ENCODE measurements around the gene CYCS. TPM values are rescaled to one million over a fixed set of nuclear protein-coding genes. Genes with fewer than 3 reads are reported as not detected.

CYCS gene
- total RNA-seq, 4 donors from 2014 or later: 13.3 to 25.6 (median 23.4) TPM

DNA sequence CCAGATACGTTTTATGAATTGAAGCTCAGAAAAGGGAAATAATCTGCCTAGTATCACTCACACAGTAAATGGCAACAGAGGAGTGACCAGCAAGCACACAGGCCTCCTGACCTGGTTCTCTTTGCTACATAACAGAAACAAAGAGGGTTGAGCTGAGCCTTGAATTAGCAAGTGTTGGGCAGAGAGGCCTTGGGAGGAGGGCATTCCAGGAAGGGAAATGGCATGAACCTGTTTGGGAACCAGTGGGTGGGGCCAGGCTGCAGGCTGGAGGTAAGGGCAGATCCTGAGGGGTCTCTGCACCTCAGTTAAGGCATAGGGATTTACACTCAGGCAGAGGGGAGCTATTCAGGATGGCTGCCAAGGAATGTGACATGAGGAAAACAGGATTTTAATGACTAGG, 24.8 kb upstream of the CYCS start:
- DNase-seq (ENCODE audit: low spot score in 2 of 2): no peak
- Histone ChIP-seq H3K4me1 (no peaks in the 10 kb centered on the region), H3K27me3 (no peaks in the 10 kb centered on the region), H3K36me3 (peaks cover 0 to 59% (median 0%) of the 10 kb centered on the region in 3 donors), H3K9me3 (no peaks in the 10 kb centered on the region), H3K4me3 (no peak overlapping the region), H3K27ac (no peak overlapping the region)
- TF ChIP-seq, protein P1, sequence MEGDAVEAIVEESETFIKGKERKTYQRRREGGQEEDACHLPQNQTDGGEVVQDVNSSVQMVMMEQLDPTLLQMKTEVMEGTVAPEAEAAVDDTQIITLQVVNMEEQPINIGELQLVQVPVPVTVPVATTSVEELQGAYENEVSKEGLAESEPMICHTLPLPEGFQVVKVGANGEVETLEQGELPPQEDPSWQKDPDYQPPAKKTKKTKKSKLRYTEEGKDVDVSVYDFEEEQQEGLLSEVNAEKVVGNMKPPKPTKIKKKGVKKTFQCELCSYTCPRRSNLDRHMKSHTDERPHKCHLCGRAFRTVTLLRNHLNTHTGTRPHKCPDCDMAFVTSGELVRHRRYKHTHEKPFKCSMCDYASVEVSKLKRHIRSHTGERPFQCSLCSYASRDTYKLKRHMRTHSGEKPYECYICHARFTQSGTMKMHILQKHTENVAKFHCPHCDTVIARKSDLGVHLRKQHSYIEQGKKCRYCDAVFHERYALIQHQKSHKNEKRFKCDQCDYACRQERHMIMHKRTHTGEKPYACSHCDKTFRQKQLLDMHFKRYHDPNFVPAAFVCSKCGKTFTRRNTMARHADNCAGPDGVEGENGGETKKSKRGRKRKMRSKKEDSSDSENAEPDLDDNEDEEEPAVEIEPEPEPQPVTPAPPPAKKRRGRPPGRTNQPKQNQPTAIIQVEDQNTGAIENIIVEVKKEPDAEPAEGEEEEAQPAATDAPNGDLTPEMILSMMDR (IDR thresholded peaks at IDR 0.05): no peak
- no peak for TF ChIP-seq EP300 (IDR thresholded peaks at IDR 0.05)
- TF ChIP-seq POLR2A (IDR thresholded peaks at IDR 0.05): no peak
- 88 to 89% methylated on average over 1 of the region's 1 CpG for WGBS, 2 donors

DNA sequence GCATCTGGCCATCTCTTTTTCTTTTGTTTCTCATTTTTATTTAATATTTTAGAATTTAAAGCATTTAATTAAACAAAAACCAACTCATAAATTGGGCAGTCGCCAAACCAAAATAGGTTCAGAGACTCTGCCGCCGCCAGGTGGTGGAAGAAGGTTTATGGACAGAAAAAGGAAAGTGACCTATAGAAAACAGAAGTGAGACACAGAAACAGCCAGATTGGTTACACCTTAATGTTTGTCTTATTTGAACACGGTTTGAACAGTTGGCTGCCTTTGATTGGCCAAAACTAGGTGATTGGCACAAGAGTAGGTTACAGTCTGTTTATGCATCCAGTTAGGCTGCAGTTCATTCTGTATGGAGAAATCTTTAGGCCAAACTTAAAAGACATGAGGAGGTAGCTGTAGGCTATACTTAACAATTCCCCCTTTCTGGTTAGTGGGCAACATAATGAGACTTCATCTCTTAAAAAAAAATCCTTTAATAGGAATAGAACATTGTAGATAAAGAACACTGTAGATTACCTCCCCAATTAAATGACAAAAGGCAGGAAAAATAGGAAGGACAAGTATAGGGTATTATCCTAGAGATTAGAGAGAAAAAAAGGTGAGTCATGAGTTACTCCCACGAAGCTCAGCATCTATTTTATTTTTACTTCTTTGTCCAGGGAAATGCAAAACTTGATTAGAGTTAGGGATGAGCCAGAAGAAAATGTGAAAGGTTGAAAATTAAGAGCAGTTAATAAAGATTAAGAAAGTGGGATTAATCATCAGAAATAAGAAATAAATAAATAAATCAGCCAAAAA, 23.9 kb upstream of the CYCS start:
- H3K27me3 ChIP-seq: no peaks in the 10 kb centered on the region
- H3K27ac ChIP-seq: no peak overlapping the region
- TF ChIP-seq EP300 (IDR thresholded peaks at IDR 0.05): no peak
- TF ChIP-seq, protein P1 (IDR thresholded peaks at IDR 0.05): no peak
- no peak for TF ChIP-seq POLR2A (IDR thresholded peaks at IDR 0.05)
- no peaks in the 10 kb centered on the region for H3K4me1 ChIP-seq
- H3K9me3 ChIP-seq: no peaks in the 10 kb centered on the region
- 94% methylated on average over 5 of the region's 5 CpGs for WGBS, 2 donors
- H3K4me3 ChIP-seq: no peak overlapping the region
- H3K36me3 ChIP-seq: peaks cover 0 to 59% (median 0%) of the 10 kb centered on the region in 3 donors
- DNase-seq (ENCODE audit: low spot score in 2 of 2): no peak

DNA sequence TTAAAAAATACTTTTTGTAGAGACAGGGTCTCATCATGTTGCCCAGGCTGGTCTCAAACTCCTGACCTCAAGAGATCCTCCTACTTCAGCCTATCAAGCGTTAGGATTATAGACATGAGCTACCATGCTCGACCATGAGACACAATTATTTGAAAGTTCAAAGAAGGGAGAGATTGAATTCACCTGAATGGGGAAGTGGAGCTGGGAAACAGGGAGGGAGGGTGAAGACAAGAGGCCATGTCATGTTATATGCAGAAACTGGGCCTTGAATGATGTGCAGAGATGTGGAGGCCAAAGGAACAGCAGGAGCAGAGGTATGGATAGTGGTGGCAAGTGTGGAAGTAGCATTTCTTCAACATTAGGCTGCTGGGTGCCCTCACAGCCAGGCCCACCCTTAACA, 18.7 kb upstream of the CYCS start:
- H3K36me3 ChIP-seq: peaks cover 0 to 32% (median 0%) of the 10 kb centered on the region in 3 donors
- no peak for DNase-seq (ENCODE audit: low spot score in 2 of 2)
- no peaks in the 10 kb centered on the region for H3K4me1 ChIP-seq
- no peak overlapping the region for H3K4me3 ChIP-seq
- TF ChIP-seq, protein P1 (IDR thresholded peaks at IDR 0.05): no peak
- no peak for TF ChIP-seq POLR2A (IDR thresholded peaks at IDR 0.05)
- no peak for TF ChIP-seq EP300 (IDR thresholded peaks at IDR 0.05)
- H3K27me3 ChIP-seq: no peaks in the 10 kb centered on the region
- H3K9me3 ChIP-seq: no peaks in the 10 kb centered on the region
- 87 to 92% methylated on average over 2 of the region's 2 CpGs for WGBS, 2 donors
- H3K27ac ChIP-seq: no peak overlapping the region

DNA sequence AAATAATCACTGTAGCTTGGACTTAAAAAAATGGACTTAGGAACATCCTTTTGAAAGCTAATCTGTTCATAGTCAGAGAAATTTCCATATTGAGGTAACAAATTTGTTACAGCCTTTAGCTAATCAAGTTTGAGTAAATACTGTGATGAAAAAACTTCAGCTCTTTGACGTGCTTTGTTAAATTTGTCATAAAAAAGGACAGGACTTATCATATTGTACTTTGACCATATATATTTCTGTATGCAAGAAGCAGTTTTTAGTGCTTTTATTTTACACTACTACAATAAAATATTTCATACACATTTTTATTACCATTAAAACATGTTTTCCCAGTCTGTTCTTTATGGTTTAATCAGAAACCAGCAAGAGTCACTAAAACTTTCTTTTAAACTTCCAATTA, 14.5 kb upstream of the CYCS start:
- H3K27ac ChIP-seq: no peak overlapping the region
- DNase-seq (ENCODE audit: low spot score in 2 of 2): no peak
- no peaks in the 10 kb centered on the region for H3K4me1 ChIP-seq
- no peak overlapping the region for H3K4me3 ChIP-seq
- H3K36me3 ChIP-seq: peaks cover 0 to 26% (median 0%) of the 10 kb centered on the region in 3 donors
- no peaks in the 10 kb centered on the region for H3K9me3 ChIP-seq
- H3K27me3 ChIP-seq: no peaks in the 10 kb centered on the region
- TF ChIP-seq EP300 (IDR thresholded peaks at IDR 0.05) (no peak), POLR2A (IDR thresholded peaks at IDR 0.05) (no peak)
- TF ChIP-seq, protein P1 (IDR thresholded peaks at IDR 0.05): no peak
- 81 to 86% methylated on average over 1 of the region's 1 CpG for WGBS, 2 donors

DNA sequence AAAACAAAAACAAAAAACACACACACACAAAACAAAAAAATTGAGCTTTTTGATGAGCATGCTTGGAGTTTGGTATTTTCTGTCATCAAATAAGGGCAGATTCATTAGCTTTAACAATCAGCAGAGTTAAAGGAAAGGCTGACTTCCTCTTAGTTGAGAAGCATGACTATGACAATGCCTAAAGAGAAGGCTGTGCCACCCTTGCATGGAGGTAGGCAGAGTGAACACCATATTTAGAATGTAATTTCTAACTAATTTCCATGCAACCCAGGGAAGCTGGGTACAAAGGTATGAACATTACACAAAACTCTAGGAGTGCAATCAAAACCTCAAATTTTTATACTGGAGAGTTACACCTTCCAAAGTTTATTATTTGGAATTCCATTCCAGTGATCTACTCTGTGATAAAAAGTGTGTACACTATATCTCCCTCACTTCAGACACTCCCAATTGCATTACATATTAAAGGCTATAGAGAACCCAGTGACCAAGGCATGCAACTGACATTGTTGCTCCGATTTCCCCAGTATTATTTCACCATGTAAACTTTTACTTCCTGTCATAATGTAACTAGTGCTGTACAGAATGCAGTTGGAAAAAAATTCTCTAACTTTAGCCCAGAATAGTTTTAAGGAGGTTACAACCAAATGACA, 9.4 kb upstream of the CYCS start:
- no peak for DNase-seq (ENCODE audit: low spot score in 2 of 2)
- Histone ChIP-seq H3K36me3 (peaks cover 0 to 10% (median 0%) of the 10 kb centered on the region in 3 donors), H3K27ac (no peak overlapping the region), H3K4me1 (no peaks in the 10 kb centered on the region), H3K9me3 (no peaks in the 10 kb centered on the region), H3K4me3 (no peak overlapping the region), H3K27me3 (no peaks in the 10 kb centered on the region)
- 54 to 69% methylated on average over 1 of the region's 1 CpG for WGBS, 2 donors
- TF ChIP-seq EP300 (IDR thresholded peaks at IDR 0.05): no peak
- TF ChIP-seq POLR2A (IDR thresholded peaks at IDR 0.05): no peak
- TF ChIP-seq, protein P1 (IDR thresholded peaks at IDR 0.05): no peak
